HepG2 (cell line): Measurements from ENCODE around the gene CREBBP. TPM values are rescaled to one million over a fixed set of nuclear protein-coding genes. Genes with fewer than 3 reads are reported as not detected.

ENCODE experiments used
- ATAC-seq: fragments of 200-7000 bp; cut with Tn5 transposase; 3 replicates; pipeline ENCODE4 v1.9.1; 2020; ENCODE audit warnings: mild to moderate bottlenecking, moderate library complexity
- BruUV-seq: library from RNA; stranded (reverse); fragments of 400-500 nt; replicated peaks from 2 replicates; lab custom pipeline; 2021; lab: Mats Ljungman, UMichigan
- CTCF ChIA-PET: fragments of 300-600 bp; formaldehyde crosslinking; extraction: SDS; loops from one replicate; lab custom pipeline; 2021; ENCODE audit warnings: low total read pairs, inconsistent platforms, low intra/inter-chr PET ratio; lab: Yijun Ruan, JAX
- POLR2A ChIA-PET: fragments of 350-600 bp; sonication (Branson Sonifier 250); formaldehyde crosslinking; loops from one replicate; lab custom pipeline; 2020; ENCODE audit warnings: antibody characterized with exemption, inconsistent platforms; lab: Yijun Ruan, JAX
- DNase-seq: peaks from one replicate; pipeline ENCODE4 v3.0.0-alpha.2; 2015; ENCODE audit warnings: low spot score
- FAIRE-seq: peaks from 3 replicates; lab custom pipeline; 2011; peaks lifted over from hg19 to GRCh38; lab: Jason Lieb, UNC
- H2AFZ ChIP-seq: one replicate; pipeline ENCODE4 v1.6.1; 2011; ENCODE audit warnings: low read length, inconsistent platforms
- H3K27ac ChIP-seq: fragments of 300-600 bp; 3 replicates; pipeline ENCODE4 v1.8.0; 2011; ENCODE audit warnings: mixed run types, mild to moderate bottlenecking, mixed read lengths, low read length, inconsistent platforms; ENCODE audit not compliant: insufficient read depth; ENCODE audit errors: extremely low read length
- H3K27me3 ChIP-seq, 2 experiments: fragments of 200-600 bp in 1 of 2; 2 replicates in 1 of 2; 3 replicates in 1 of 2; pipeline versions ENCODE4 v1.6.0 to v1.8.0; 2011; ENCODE audit warnings: low read length in 2 of 2, mild to moderate bottlenecking in 2 of 2, moderate library complexity in 2 of 2, inconsistent platforms in 1 of 2; ENCODE audit not compliant: insufficient read depth in 2 of 2, control insufficient read depth in 1 of 2
- H3K36me3 ChIP-seq, 2 experiments: fragments of 200-600 bp in 1 of 2; replicated peaks in 1 of 2; 2 replicates in 1 of 2; 3 replicates in 1 of 2; pipeline versions ENCODE4 v1.5.1 to v1.8.0; 2011; ENCODE audit warnings: low read length in 2 of 2, inconsistent platforms in 1 of 2; ENCODE audit not compliant: insufficient read depth in 2 of 2, control insufficient read depth in 1 of 2
- H3K4me1 ChIP-seq: 2 replicates; pipeline ENCODE4 v1.5.1; 2012; ENCODE audit warnings: low read length, inconsistent platforms; ENCODE audit not compliant: insufficient read depth
- H3K4me2 ChIP-seq: 2 replicates; pipeline ENCODE4 v1.6.0; 2011; ENCODE audit warnings: low read depth, low read length, inconsistent platforms
- H3K4me3 ChIP-seq, 3 experiments: fragments of 200-600 bp in 1 of 3; sonication (generic), shearing (Covaris generic) in 1 of 3; replicated peaks in 1 of 3; 2 replicates each; pipeline ENCODE4 v1.5.1; 2011 to 2016; ENCODE audit warnings: low read length in 3 of 3, inconsistent platforms in 2 of 3, low read depth in 2 of 3, mild to moderate bottlenecking in 2 of 3, control low read depth in 1 of 3, mixed read lengths in 1 of 3; ENCODE audit not compliant: insufficient read depth in 1 of 3
- H3K79me2 ChIP-seq: one replicate; pipeline ENCODE4 v1.6.1; 2011; ENCODE audit warnings: low read length, inconsistent platforms; ENCODE audit not compliant: insufficient read depth
- H3K9ac ChIP-seq: 2 replicates; pipeline ENCODE4 v1.6.0; 2011; ENCODE audit warnings: mild to moderate bottlenecking, low read depth, low read length, inconsistent platforms; ENCODE audit not compliant: insufficient read depth
- H3K9me3 ChIP-seq: 2 replicates; pipeline ENCODE4 v1.5.1; 2012; ENCODE audit warnings: mild to moderate bottlenecking, low read length
- H4K20me1 ChIP-seq: 2 replicates; pipeline ENCODE4 v1.6.0; 2011; ENCODE audit warnings: inconsistent platforms, mild to moderate bottlenecking, low read length, moderate library complexity; ENCODE audit not compliant: insufficient read depth
- FLYWCH1 ChIP-seq: sonication (generic); formaldehyde crosslinking; IDR thresholded peaks from 2 replicates; pipeline ENCODE4 v1.8.1; 2023; ENCODE audit warnings: mild to moderate bottlenecking, missing genetic modification reagents
- GTF2F1 ChIP-seq: fragments of 150-350 bp; IDR thresholded peaks from 2 replicates; pipeline ENCODE4 v1.6.1; 2014; ENCODE audit warnings: low read length
- MAFK ChIP-seq, 2 experiments: IDR thresholded peaks in 1 of 2; conservative IDR thresholded peaks in 1 of 2; 2 replicates each; pipeline ENCODE4 v1.6.1; 2011; ENCODE audit warnings: improper control_type of control experiment in 2 of 2, low read length in 2 of 2
- PHB2 ChIP-seq: fragments of 450-650 bp; IDR thresholded peaks from 2 replicates; pipeline ENCODE4 v1.6.1; 2018; ENCODE audit not compliant: partially characterized antibody
- SRSF1 ChIP-seq: fragments of 200-400 bp; formaldehyde crosslinking; optimal IDR thresholded peaks from 2 replicates; pipeline ENCODE3; 2017; ENCODE audit warnings: mild to moderate bottlenecking, low read depth, low read length, moderate library complexity
- SRSF9 ChIP-seq: fragments of 200-400 bp; formaldehyde crosslinking; IDR thresholded peaks from 2 replicates; pipeline ENCODE4 v1.6.1; 2018; ENCODE audit warnings: borderline replicate concordance, mild to moderate bottlenecking, low read depth, low read length; ENCODE audit not compliant: insufficient read depth, poor library complexity, severe bottlenecking
- TARDBP ChIP-seq: sonication (generic); formaldehyde crosslinking; IDR thresholded peaks from 2 replicates; pipeline ENCODE4 v1.8.0; 2022; ENCODE audit warnings: mild to moderate bottlenecking, missing genetic modification reagents
- WIZ ChIP-seq: sonication (generic); formaldehyde crosslinking; IDR thresholded peaks from 2 replicates; pipeline ENCODE4 v1.5.1; 2020; ENCODE audit warnings: mild to moderate bottlenecking, missing genetic modification reagents
- ZBTB39 ChIP-seq: sonication (generic); formaldehyde crosslinking; IDR thresholded peaks from 2 replicates; pipeline ENCODE4 v1.5.0; 2020; ENCODE audit warnings: missing genetic modification reagents
- ZNF337 ChIP-seq: sonication (generic); formaldehyde crosslinking; IDR thresholded peaks from 2 replicates; pipeline ENCODE4 v1.5.1; 2020; ENCODE audit warnings: missing genetic modification reagents, low read depth, mild to moderate bottlenecking, borderline replicate concordance
- ZNF616 ChIP-seq: sonication (generic); formaldehyde crosslinking; IDR thresholded peaks from 2 replicates; pipeline ENCODE4 v1.5.0; 2020; ENCODE audit warnings: low read depth, mild to moderate bottlenecking, missing genetic modification reagents
- WGBS: methylation state at CpG from one replicate; pipeline ENCODE4 v1.1.6; 2017; ENCODE audit warnings: low lambda C conversion rate; 5-methylcytosine and 5-hydroxymethylcytosine counted together
- in situ Hi-C: cut with HindIII; loops from 2 replicates; pipeline ENCODE4 v1.10.0; 2017; ENCODE audit warnings: low pct_unique_long_range_greater_than_20kb; ENCODE audit not compliant: extremely low pct_ligation_motif_present
- intact Hi-C: fragments of 100-400 bp; cut with micrococcal nuclease; formaldehyde crosslinking; loops from one replicate; pipeline ENCODE4 v1.10.0; 2022; ENCODE audit not compliant: unreplicated experiment
- polyA plus RNA-seq, 8 experiments: library from polyadenylated mRNA; depleted of rRNA in 3 of 8; stranded (reverse) in 7 of 8; unstranded in 1 of 8; fragments of >200 nt; fragmentation: Illumina TruSeq in 4 of 8; extraction: Trizol in 4 of 8; gene quantifications; 2 replicates each; pipeline versions ENCODE4 v1.2.1 to v1.2.3, GENCODE V29; 2011 to 2016; ENCODE audit warnings: low read depth in 4 of 8, missing spikeins in 1 of 8, mixed read lengths in 1 of 8; ENCODE audit not compliant: insufficient read depth in 1 of 8
- total RNA-seq, 5 experiments: library from RNA; depleted of rRNA; stranded (reverse); fragments of >200 nt; fragmentation: Illumina TruSeq; extraction: Trizol; gene quantifications; 2 replicates each; pipeline ENCODE4 v1.2.3, GENCODE V29; 2016; ENCODE audit warnings: low read depth in 1 of 5

The CREBBP gene
- total and polyA plus RNA-seq, 2 of the 13 experiments (the other 11 are each of a cell fraction or from before 2014, with no cell fraction given): 5.3 to 10.4 TPM

DNA sequence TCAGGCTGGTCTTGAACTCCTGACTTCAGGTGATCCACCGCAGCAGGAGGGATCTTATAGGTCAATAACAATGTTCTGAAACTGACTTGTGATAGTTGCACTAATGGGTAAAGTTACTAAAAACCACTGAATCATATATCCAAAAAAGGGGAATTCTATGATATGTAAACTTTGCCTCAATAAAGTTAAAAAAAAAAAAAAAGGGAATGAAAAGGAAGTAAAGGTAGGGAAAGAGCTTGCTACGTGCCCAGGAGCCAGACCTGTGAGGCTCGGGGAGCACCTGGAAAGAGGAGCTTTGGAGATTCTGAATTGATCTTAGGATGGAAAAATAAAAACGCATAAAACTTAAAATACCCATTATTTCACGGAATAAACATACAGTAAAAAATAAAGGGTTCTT lies 142.4 kb downstream of the CREBBP start:
- no peak overlapping the region for H3K27ac ChIP-seq
- no TSS peak for BruUV-seq
- no peak for DNase-seq
- no peaks in the 10 kb centered on the region for H3K79me2 ChIP-seq
- ChIA-PET POLR2A (no interaction called here), CTCF (no interaction called here)
- H3K9ac ChIP-seq: no peak overlapping the region
- no peak overlapping the region for H3K4me2 ChIP-seq
- no peak for TF ChIP-seq GTF2F1
- no peak for TF ChIP-seq WIZ
- no peak for TF ChIP-seq FLYWCH1 (CRISPR knock-in tag)
- TF ChIP-seq ZNF616: no peak
- TF ChIP-seq MAFK (conservative IDR thresholded peaks at IDR 0.05 in 1 of 2, IDR thresholded peaks at IDR 0.05 in 1 of 2; ENCODE audit: low read length in 2 of 2): no peak
- TF ChIP-seq ZNF337 (CRISPR knock-in tag): no peak
- TF ChIP-seq SRSF1: no peak
- TF ChIP-seq SRSF9: no peak
- no peak for TF ChIP-seq PHB2
- TF ChIP-seq, all 625 proteins: peak for 0
- in situ Hi-C loops: no loop called here
- 97% methylated on average over 5 of the region's 5 CpGs for WGBS
- no peak for ATAC-seq
- Histone ChIP-seq H3K4me1 (0 out of 2 replicates have a peak, but pooled peaks cover 2% of the 10 kb centered on the region), H3K9me3 (no peaks in the 10 kb centered on the region), H3K36me3 (peaks cover 33 to 81% of the 10 kb centered on the region in 2 experiments), H2AFZ (no peak overlapping the region), H4K20me1 (no peaks in the 10 kb centered on the region), H3K27me3 (no peaks in the 10 kb centered on the region), H3K4me3 (no peak overlapping the region)
- no peak for FAIRE-seq
- intact Hi-C loops: no loop called here

DNA sequence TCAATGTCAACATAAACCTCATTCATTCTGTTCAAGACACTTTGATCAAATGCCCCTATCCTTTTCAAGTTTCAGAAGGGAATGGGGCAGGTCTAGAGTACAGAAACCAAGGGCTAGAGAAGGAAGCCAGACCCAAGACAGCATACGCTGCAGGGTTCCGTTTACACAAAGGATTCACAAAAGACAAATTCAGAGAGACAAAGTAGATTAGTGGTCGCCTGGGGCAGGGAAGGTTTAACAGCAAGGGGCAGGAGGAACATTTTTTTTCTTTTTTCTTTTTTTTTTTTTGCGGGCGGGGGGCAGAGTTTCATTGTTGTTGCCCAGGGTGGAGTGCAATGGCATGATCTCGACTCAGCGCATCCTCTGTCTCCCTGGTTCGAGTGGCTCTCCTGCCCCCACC lies 143.3 kb downstream of the CREBBP start:
- H3K36me3 ChIP-seq: peaks cover 32 to 77% of the 10 kb centered on the region in 2 experiments
- H3K4me2 ChIP-seq: no peak overlapping the region
- ChIA-PET CTCF (no interaction called here), POLR2A (no interaction called here)
- no peaks in the 10 kb centered on the region for H4K20me1 ChIP-seq
- H3K79me2 ChIP-seq: no peaks in the 10 kb centered on the region
- no peaks in the 10 kb centered on the region for H3K9me3 ChIP-seq
- FAIRE-seq (no peak), ATAC-seq (no peak), DNase-seq (no peak)
- TF ChIP-seq TARDBP (no peak), ZBTB39 (CRISPR knock-in tag) (no peak)
- intact Hi-C loops: no loop called here
- H3K9ac ChIP-seq: no peak overlapping the region
- H3K4me1 ChIP-seq: 0 out of 2 replicates have a peak, but pooled peaks cover 7% of the 10 kb centered on the region
- H2AFZ ChIP-seq: no peak overlapping the region
- H3K27me3 ChIP-seq: no peaks in the 10 kb centered on the region
- in situ Hi-C loops: no loop called here
- WGBS: 96% methylated on average over 8 of the region's 8 CpGs
- no TSS peak for BruUV-seq
- no peak overlapping the region for H3K27ac ChIP-seq
- H3K4me3 ChIP-seq: no peak overlapping the region
